Measurements from ENCODE around the gene SMCP. TPM values are rescaled to one million over a fixed set of nuclear protein-coding genes. Genes with fewer than 3 reads are reported as not detected.

SMCP gene
- total RNA-seq, 4 donors from 2014 or later: not detected

DNA sequence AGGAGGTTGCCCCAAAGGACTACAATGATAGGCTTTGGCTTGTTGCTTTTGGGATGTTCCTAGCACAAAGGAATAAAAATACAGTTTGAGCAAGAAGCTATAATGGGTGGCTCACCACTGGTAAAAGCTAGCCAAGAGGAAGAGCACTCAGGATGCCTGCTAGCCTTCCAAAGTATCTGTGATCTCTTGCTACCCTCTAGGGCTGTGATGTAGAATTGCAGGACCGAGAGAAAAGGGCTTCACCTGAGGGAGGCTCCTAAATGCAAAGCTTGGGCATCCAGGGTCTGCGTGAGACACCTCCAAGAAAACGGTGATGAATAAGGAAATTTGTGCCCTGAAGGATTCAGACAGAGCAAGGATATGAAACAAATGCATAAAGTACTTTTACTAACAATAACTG lies 48.0 kb downstream of the SMCP start:
- H3K9me3 ChIP-seq: no peaks in the 10 kb centered on the region
- 78 to 87% methylated on average over 3 of the region's 3 CpGs for WGBS, 2 donors
- no peaks in the 10 kb centered on the region for H3K36me3 ChIP-seq
- H3K27ac ChIP-seq: no peak overlapping the region
- TF ChIP-seq EP300 (IDR thresholded peaks at IDR 0.05): no peak
- TF ChIP-seq, protein P1, sequence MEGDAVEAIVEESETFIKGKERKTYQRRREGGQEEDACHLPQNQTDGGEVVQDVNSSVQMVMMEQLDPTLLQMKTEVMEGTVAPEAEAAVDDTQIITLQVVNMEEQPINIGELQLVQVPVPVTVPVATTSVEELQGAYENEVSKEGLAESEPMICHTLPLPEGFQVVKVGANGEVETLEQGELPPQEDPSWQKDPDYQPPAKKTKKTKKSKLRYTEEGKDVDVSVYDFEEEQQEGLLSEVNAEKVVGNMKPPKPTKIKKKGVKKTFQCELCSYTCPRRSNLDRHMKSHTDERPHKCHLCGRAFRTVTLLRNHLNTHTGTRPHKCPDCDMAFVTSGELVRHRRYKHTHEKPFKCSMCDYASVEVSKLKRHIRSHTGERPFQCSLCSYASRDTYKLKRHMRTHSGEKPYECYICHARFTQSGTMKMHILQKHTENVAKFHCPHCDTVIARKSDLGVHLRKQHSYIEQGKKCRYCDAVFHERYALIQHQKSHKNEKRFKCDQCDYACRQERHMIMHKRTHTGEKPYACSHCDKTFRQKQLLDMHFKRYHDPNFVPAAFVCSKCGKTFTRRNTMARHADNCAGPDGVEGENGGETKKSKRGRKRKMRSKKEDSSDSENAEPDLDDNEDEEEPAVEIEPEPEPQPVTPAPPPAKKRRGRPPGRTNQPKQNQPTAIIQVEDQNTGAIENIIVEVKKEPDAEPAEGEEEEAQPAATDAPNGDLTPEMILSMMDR (IDR thresholded peaks at IDR 0.05): no peak
- TF ChIP-seq POLR2A (IDR thresholded peaks at IDR 0.05): no peak
- H3K4me3 ChIP-seq: no peak overlapping the region
- no peak for DNase-seq (ENCODE audit: low spot score in 2 of 2)
- no peaks in the 10 kb centered on the region for H3K27me3 ChIP-seq
- H3K4me1 ChIP-seq: no peaks in the 10 kb centered on the region

DNA sequence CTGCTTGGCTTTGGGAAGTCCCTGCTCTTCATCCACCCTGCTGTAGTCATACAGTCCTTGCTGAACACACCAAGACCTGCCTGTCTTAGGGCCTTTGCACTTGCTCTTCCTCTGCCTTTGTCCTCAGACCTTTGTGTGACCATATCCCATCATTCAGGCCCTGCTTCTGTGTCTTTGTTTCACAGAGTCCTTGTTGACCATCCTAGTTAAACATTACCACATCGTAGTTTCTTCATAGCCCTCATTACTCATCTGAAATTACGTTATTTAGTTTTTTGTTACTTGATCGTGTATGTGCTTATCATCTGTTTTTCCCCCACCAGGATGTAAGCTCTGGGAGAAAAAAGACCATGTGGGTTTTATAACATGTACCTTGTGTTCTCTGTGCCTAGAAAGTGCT lies 50.5 kb downstream of the SMCP start:
- no peak for DNase-seq (ENCODE audit: low spot score in 2 of 2)
- Histone ChIP-seq H3K27me3 (no peaks in the 10 kb centered on the region), H3K9me3 (no peaks in the 10 kb centered on the region), H3K4me1 (no peaks in the 10 kb centered on the region), H3K36me3 (no peaks in the 10 kb centered on the region), H3K27ac (no peak overlapping the region), H3K4me3 (no peak overlapping the region)
- TF ChIP-seq, protein P1 (IDR thresholded peaks at IDR 0.05): no peak
- TF ChIP-seq EP300 (IDR thresholded peaks at IDR 0.05) (no peak), POLR2A (IDR thresholded peaks at IDR 0.05) (no peak)
- WGBS, 2 donors: 81 to 85% methylated on average over 3 of the region's 3 CpGs

GRCh38 chr1:152932170-152932811 lies 54.2 kb downstream of the SMCP start:
- Histone ChIP-seq H3K4me1 (no peaks in the 10 kb centered on the region), H3K9me3 (peaks cover 0 to 5% (median 0%) of the 10 kb centered on the region in 4 donors), H3K4me3 (no peak overlapping the region), H3K36me3 (no peaks in the 10 kb centered on the region), H3K27me3 (no peaks in the 10 kb centered on the region), H3K27ac (no peak overlapping the region)
- DNase-seq (ENCODE audit: low spot score in 2 of 2): no peak
- 70 to 76% methylated on average over 4 of the region's 4 CpGs for WGBS, 2 donors
- TF ChIP-seq EP300 (IDR thresholded peaks at IDR 0.05) (no peak), POLR2A (IDR thresholded peaks at IDR 0.05) (no peak)
- TF ChIP-seq, protein P1 (IDR thresholded peaks at IDR 0.05): no peak

DNA sequence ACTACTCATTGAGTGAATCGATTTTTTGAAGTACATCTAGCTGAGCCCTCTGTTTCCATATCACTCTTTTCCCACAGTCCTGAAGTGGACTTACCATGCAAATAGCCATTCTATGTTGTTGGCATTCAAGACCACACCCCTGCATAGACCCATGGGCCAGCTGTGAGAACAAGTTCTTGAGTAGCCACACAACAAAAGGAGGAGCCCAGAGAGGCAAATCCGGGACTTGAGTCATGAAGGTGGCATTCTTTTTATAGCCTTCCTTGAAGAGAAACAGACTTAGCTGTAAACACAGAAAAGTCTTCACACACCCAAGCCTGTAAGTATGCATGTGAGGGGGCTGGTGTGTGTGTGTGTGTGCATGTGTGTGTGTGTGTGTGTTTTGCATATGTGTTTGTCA lies 55.1 kb downstream of the SMCP start:
- H3K4me3 ChIP-seq: no peak overlapping the region

More for the DNA sequence above, 55.1 kb downstream of the SMCP start:
- TF ChIP-seq EP300 (IDR thresholded peaks at IDR 0.05) (no peak), POLR2A (IDR thresholded peaks at IDR 0.05) (no peak)
- TF ChIP-seq, protein P1 (IDR thresholded peaks at IDR 0.05): no peak
- 62 to 71% methylated on average over 2 of the region's 2 CpGs for WGBS, 2 donors
- Histone ChIP-seq H3K4me1 (no peaks in the 10 kb centered on the region), H3K9me3 (peaks cover 0 to 5% (median 0%) of the 10 kb centered on the region in 4 donors), H3K27me3 (no peaks in the 10 kb centered on the region), H3K27ac (no peak overlapping the region), H3K36me3 (no peaks in the 10 kb centered on the region)
- DNase-seq (ENCODE audit: low spot score in 2 of 2): no peak

Other genes starting within 250 kb of the SMCP start
- not detected for gene LCE2D, start 214.9 kb upstream of the SMCP start, total RNA-seq
- not detected for gene LCE2C, start 203.0 kb upstream of the SMCP start, total RNA-seq
- gene LCE2B, start 192.2 kb upstream of the SMCP start, total RNA-seq: not detected
- not detected for gene LCE2A, start 180.0 kb upstream of the SMCP start, total RNA-seq
- gene LCE4A, start 170.2 kb upstream of the SMCP start, total RNA-seq: not detected
- gene KPRP, start 120.3 kb upstream of the SMCP start, total RNA-seq: not detected
- not detected for gene LCE1F, start 103.2 kb upstream of the SMCP start, total RNA-seq
- not detected for gene LCE1E, start 92.1 kb upstream of the SMCP start, total RNA-seq
- gene LCE1D, start 81.6 kb upstream of the SMCP start, total RNA-seq: not detected
- not detected for gene LCE1C, start 71.7 kb upstream of the SMCP start, total RNA-seq
- gene LCE1B, start 66.4 kb upstream of the SMCP start, total RNA-seq: not detected
- not detected for gene LCE1A, start 50.8 kb upstream of the SMCP start, total RNA-seq
- not detected for gene LCE6A, start 35.5 kb upstream of the SMCP start, total RNA-seq
- not detected for gene LCE7A, start 18.3 kb upstream of the SMCP start, total RNA-seq
- gene IVL, start 30.2 kb downstream of the SMCP start, total RNA-seq: not detected
- not detected for gene SPRR5, start 68.9 kb downstream of the SMCP start, total RNA-seq
- not detected for gene SPRR4, start 92.3 kb downstream of the SMCP start, total RNA-seq
- gene SPRR1A, start 105.8 kb downstream of the SMCP start, total RNA-seq: not detected
- not detected for gene SPRR3, start 123.4 kb downstream of the SMCP start, total RNA-seq
- gene SPRR1B, start 152.9 kb downstream of the SMCP start, total RNA-seq: not detected
- gene SPRR2D, start 162.8 kb downstream of the SMCP start, total RNA-seq: not detected
- not detected for gene SPRR2A, start 179.2 kb downstream of the SMCP start, total RNA-seq
- not detected for gene SPRR2B, start 193.3 kb downstream of the SMCP start, total RNA-seq
- not detected for gene SPRR2E, start 216.2 kb downstream of the SMCP start, total RNA-seq
- not detected for gene SPRR2F, start 235.2 kb downstream of the SMCP start, total RNA-seq